HTR-8/SVneo (cell line): Measurements from ENCODE around the gene KANK2.

Experiments used
- DNase-seq: peaks from one replicate; pipeline ENCODE4 v3.0.0; 2011; ENCODE audit warnings: low spot score, mixed read lengths; ENCODE audit not compliant: insufficient read length
- FAIRE-seq: peaks from 2 replicates; lab custom pipeline; 2011; peaks lifted over from hg19 to GRCh38; lab: Jason Lieb, UNC

Gene KANK2

GRCh38 chr19:11115895-11116446 is 81.4 kb downstream of the KANK2 start:
- DNase-seq (no peak), FAIRE-seq (no peak)

- FAIRE-seq = no peak
- no peak for DNase-seq
Observed at GRCh38 chr19:11115042-11115441, 82.3 kb downstream of the KANK2 start.
